ENCODE data around the gene MRPL50.

GRCh38 chr9:101342595-101342994 is 55.8 kb downstream of the MRPL50 start:
- TF ChIP-seq CTCF (IDR thresholded peaks at IDR 0.05) (no peak), POLR2AphosphoS5 (IDR thresholded peaks at IDR 0.05) (no peak)

Measured in transverse colon (tissue), 4 donors.